Parathyroid adenoma (tissue), 2 donors: ENCODE data around the gene NR0B1.

Source experiments
- H2AFZ ChIP-seq: fragments of 300-600 bp; sonication (generic); one replicate; pipeline ENCODE4 v1.7.0; 2017; ENCODE audit warnings: antibody characterized with exemption, mild to moderate bottlenecking
- H3K27ac ChIP-seq: fragments of 300-600 bp; sonication (generic); one replicate; pipeline ENCODE4 v1.7.0; 2017
- H3K27me3 ChIP-seq: fragments of 300-600 bp; sonication (generic); one replicate; pipeline ENCODE4 v1.7.0; 2017; ENCODE audit warnings: low read length; ENCODE audit not compliant: control insufficient read depth, insufficient read depth
- H3K36me3 ChIP-seq: fragments of 300-600 bp; sonication (generic); one replicate; pipeline ENCODE4 v1.7.0; 2017; ENCODE audit warnings: low read length; ENCODE audit not compliant: control insufficient read depth, insufficient read depth
- H3K4me1 ChIP-seq: fragments of 300-600 bp; sonication (generic); one replicate; pipeline ENCODE4 v1.7.0; 2017; ENCODE audit warnings: control low read depth
- H3K4me2 ChIP-seq: fragments of 300-600 bp; sonication (generic); one replicate; pipeline ENCODE4 v1.7.0; 2017; ENCODE audit warnings: low read length
- H3K4me3 ChIP-seq: fragments of 300-600 bp; sonication (generic); one replicate; pipeline ENCODE4 v1.7.0; 2017; ENCODE audit warnings: low read depth, low read length
- H3K79me2 ChIP-seq: fragments of 300-600 bp; sonication (generic); one replicate; pipeline ENCODE4 v1.7.0; 2017; ENCODE audit warnings: control low read depth
- H3K9ac ChIP-seq: fragments of 300-600 bp; sonication (generic); one replicate; pipeline ENCODE4 v1.7.0; 2017; ENCODE audit warnings: mild to moderate bottlenecking
- H3K9me3 ChIP-seq: fragments of 300-600 bp; sonication (generic); one replicate; pipeline ENCODE4 v1.7.0; 2017; ENCODE audit warnings: low read length; ENCODE audit not compliant: control insufficient read depth
- CTCF ChIP-seq: fragments of 300-600 bp; sonication (generic); IDR thresholded peaks from one replicate; pipeline ENCODE4 v1.7.0; 2017; ENCODE audit warnings: antibody characterized with exemption, mild to moderate bottlenecking
- donor health status: primary hyperparathyroidism.

The NR0B1 gene

GRCh38 chrX:30280428-30280827 lies 28.8 kb downstream of the NR0B1 start:
- Histone ChIP-seq H3K27ac (no peak overlapping the region), H3K4me1 (no peaks in the 10 kb centered on the region), H3K9ac (no peak overlapping the region), H2AFZ (no peak overlapping the region), H3K4me2 (no peak overlapping the region), H3K4me3 (no peak overlapping the region), H3K27me3 (no peaks in the 10 kb centered on the region), H3K79me2 (no peaks in the 10 kb centered on the region), H3K9me3 (no peaks in the 10 kb centered on the region), H3K36me3 (no peaks in the 10 kb centered on the region)
- no peak for TF ChIP-seq CTCF

GRCh38 chrX:30278365-30278764 lies 30.8 kb downstream of the NR0B1 start:
- Histone ChIP-seq H3K27me3 (no peaks in the 10 kb centered on the region), H3K9ac (no peak overlapping the region), H3K9me3 (no peaks in the 10 kb centered on the region), H3K27ac (no peak overlapping the region), H3K4me1 (no peaks in the 10 kb centered on the region), H3K4me3 (no peak overlapping the region), H3K4me2 (no peak overlapping the region), H3K36me3 (no peaks in the 10 kb centered on the region), H3K79me2 (no peaks in the 10 kb centered on the region), H2AFZ (no peak overlapping the region)
- TF ChIP-seq CTCF = no peak

- H3K9me3 ChIP-seq = no peaks in the 10 kb centered on the region
- H3K27ac ChIP-seq = no peak overlapping the region
- H3K4me3 ChIP-seq = no peak overlapping the region
- H3K9ac ChIP-seq = no peak overlapping the region
- H3K4me2 ChIP-seq = no peak overlapping the region
- TF ChIP-seq CTCF = no peak
- H3K27me3 ChIP-seq = no peaks in the 10 kb centered on the region
- no peaks in the 10 kb centered on the region for H3K36me3 ChIP-seq
- no peaks in the 10 kb centered on the region for H3K4me1 ChIP-seq
- H3K79me2 ChIP-seq = no peaks in the 10 kb centered on the region
- H2AFZ ChIP-seq = no peak overlapping the region
Measured at GRCh38 chrX:30275498-30275897, 33.7 kb downstream of the NR0B1 start.

GRCh38 chrX:30270639-30271038 lies 38.6 kb downstream of the NR0B1 start:
- no peaks in the 10 kb centered on the region for H3K9me3 ChIP-seq
- no peaks in the 10 kb centered on the region for H3K4me1 ChIP-seq
- H3K4me2 ChIP-seq = no peak overlapping the region
- no peaks in the 10 kb centered on the region for H3K36me3 ChIP-seq
- H3K79me2 ChIP-seq = no peaks in the 10 kb centered on the region
- no peak overlapping the region for H3K4me3 ChIP-seq
- H2AFZ ChIP-seq = no peak overlapping the region
- no peak overlapping the region for H3K9ac ChIP-seq
- no peak for TF ChIP-seq CTCF
- no peak overlapping the region for H3K27ac ChIP-seq
- no peaks in the 10 kb centered on the region for H3K27me3 ChIP-seq

DNA sequence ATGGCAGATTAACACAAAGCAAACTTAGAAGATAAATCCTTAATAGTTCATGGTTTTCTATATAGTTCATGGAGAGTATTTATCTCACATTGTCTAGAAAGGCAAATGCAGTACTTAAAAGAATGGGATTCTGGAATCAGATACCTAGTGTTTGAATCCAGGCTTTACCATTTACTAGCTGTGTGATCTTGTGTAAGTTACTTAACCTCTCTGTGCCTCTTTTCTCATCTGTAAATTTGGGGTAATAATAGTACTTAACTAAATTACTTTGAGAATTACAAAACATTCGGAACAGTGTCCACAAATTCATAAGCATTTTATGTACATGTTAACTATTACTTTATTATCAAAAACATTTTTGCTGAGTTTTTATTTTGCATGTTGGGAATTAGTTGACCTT lies 46.4 kb downstream of the NR0B1 start:
- Histone ChIP-seq H3K36me3 (no peaks in the 10 kb centered on the region), H3K4me3 (no peak overlapping the region), H3K4me2 (no peak overlapping the region), H3K27ac (no peak overlapping the region), H3K4me1 (no peaks in the 10 kb centered on the region), H3K79me2 (no peaks in the 10 kb centered on the region), H3K9me3 (no peaks in the 10 kb centered on the region), H2AFZ (no peak overlapping the region), H3K27me3 (no peaks in the 10 kb centered on the region), H3K9ac (no peak overlapping the region)
- TF ChIP-seq CTCF = no peak
